HG03064 (cell line): Measurements from ENCODE around the gene CNOT1.
"Not testable (repeated sequence)": the region's sequence is repeated elsewhere in the genome, so short reads cannot be mapped to it uniquely, and the experiment has no call there.

ENCODE experiments used
- ATAC-seq: cut with Tn5 transposase; IDR thresholded peaks from one replicate; pipeline ENCODE4 v1.9.1; 2021; ENCODE audit warnings: low read depth; ENCODE audit not compliant: unreplicated experiment

CNOT1 gene

GRCh38 chr16:58492066-58492465 lies 137.6 kb downstream of the CNOT1 start:
- no peak for ATAC-seq

- not testable (repeated sequence) for ATAC-seq
These were observed 139.1 kb downstream of the CNOT1 start for GRCh38 chr16:58490539-58490938.

GRCh38 chr16:58490065-58490464 lies 139.6 kb downstream of the CNOT1 start:
- ATAC-seq, result no peak

- ATAC-seq, result no peak
These were observed 141.1 kb downstream of the CNOT1 start for GRCh38 chr16:58488531-58488930.

GRCh38 chr16:58487566-58488351 lies 141.9 kb downstream of the CNOT1 start:
- peak; percentile 82 for ATAC-seq

- no peak for ATAC-seq
These were observed 144.3 kb downstream of the CNOT1 start for GRCh38 chr16:58485184-58485887.

- no peak for ATAC-seq
These were observed 147.7 kb downstream of the CNOT1 start for GRCh38 chr16:58481931-58482330.

- no peak for ATAC-seq
These were observed 148.3 kb downstream of the CNOT1 start for GRCh38 chr16:58481226-58481869.

- ATAC-seq, result no peak
These were observed 151.2 kb downstream of the CNOT1 start for GRCh38 chr16:58478427-58478826.

- ATAC-seq, result no peak
These were observed 152.8 kb downstream of the CNOT1 start for GRCh38 chr16:58476791-58477190.

- ATAC-seq, result no peak
These were observed 154.5 kb downstream of the CNOT1 start for GRCh38 chr16:58475091-58475619.

GRCh38 chr16:58474296-58474695 lies 155.3 kb downstream of the CNOT1 start:
- ATAC-seq, result no peak

- no peak for ATAC-seq
These were observed 156.8 kb downstream of the CNOT1 start for GRCh38 chr16:58472827-58473226.

GRCh38 chr16:58472266-58472665 lies 157.4 kb downstream of the CNOT1 start:
- ATAC-seq, result no peak

- no peak for ATAC-seq
These were observed 158.2 kb downstream of the CNOT1 start for GRCh38 chr16:58471209-58471975.
